Astrocyte (in vitro differentiated cells and primary cell): ENCODE measurements around the gene LATS2. TPM values are rescaled to one million over a fixed set of nuclear protein-coding genes. Genes with fewer than 3 reads are reported as not detected.
"Not testable (repeated sequence)": the region's sequence is repeated elsewhere in the genome, so short reads cannot be mapped to it uniquely, and the experiment has no call there.

Experiments
- DNase-seq: peaks from one replicate; pipeline ENCODE4 v3.0.0-alpha.2; 2010; ENCODE audit warnings: low read depth
- FAIRE-seq: peaks from 2 replicates; lab custom pipeline; 2011; peaks lifted over from hg19 to GRCh38; lab: Jason Lieb, UNC
- H2AFZ ChIP-seq: 2 replicates; pipeline ENCODE4 v1.6.0; 2012; ENCODE audit warnings: low read depth, low read length, inconsistent platforms
- H3K27ac ChIP-seq: 2 replicates; pipeline ENCODE4 v1.5.1; 2011; ENCODE audit warnings: low read depth, low read length, inconsistent platforms
- H3K27me3 ChIP-seq: 2 replicates; pipeline ENCODE4 v1.6.0; 2011; ENCODE audit warnings: low read length, inconsistent platforms; ENCODE audit not compliant: insufficient read depth
- H3K36me3 ChIP-seq: 2 replicates; pipeline ENCODE4 v1.5.1; 2011; ENCODE audit warnings: low read length, inconsistent platforms; ENCODE audit not compliant: insufficient read depth
- H3K4me1 ChIP-seq: 2 replicates; pipeline ENCODE4 v1.5.1; 2011; ENCODE audit warnings: low read length, inconsistent platforms; ENCODE audit not compliant: insufficient read depth
- H3K4me2 ChIP-seq: 2 replicates; pipeline ENCODE4 v1.6.0; 2012; ENCODE audit warnings: low read length, inconsistent platforms
- H3K4me3 ChIP-seq: 2 replicates; pipeline ENCODE4 v1.5.1; 2011; ENCODE audit warnings: low read depth, mild to moderate bottlenecking, low read length, inconsistent platforms; ENCODE audit not compliant: insufficient read depth
- H3K79me2 ChIP-seq: 2 replicates; pipeline ENCODE4 v1.6.0; 2012; ENCODE audit warnings: mild to moderate bottlenecking, low read length, inconsistent platforms; ENCODE audit not compliant: insufficient read depth
- H3K9ac ChIP-seq: 2 replicates; pipeline ENCODE4 v1.6.0; 2012; ENCODE audit warnings: mild to moderate bottlenecking, low read length, inconsistent platforms
- H3K9me3 ChIP-seq: 2 replicates; pipeline ENCODE4 v1.5.1; 2012; ENCODE audit warnings: low read depth, mild to moderate bottlenecking, low read length, inconsistent platforms; ENCODE audit not compliant: insufficient read depth
- H4K20me1 ChIP-seq: 2 replicates; pipeline ENCODE4 v1.6.0; 2012; ENCODE audit warnings: low read length, inconsistent platforms; ENCODE audit not compliant: insufficient read depth
- H3K27ac Mint-ChIP-seq: one replicate; pipeline ENCODE4 v1.8.0; 2021; ENCODE audit warnings: mild to moderate bottlenecking, mixed read lengths; ENCODE audit not compliant: unreplicated experiment
- H3K27me3 Mint-ChIP-seq: one replicate; pipeline ENCODE4 v1.8.0; 2021; ENCODE audit warnings: low read depth, mixed read lengths; ENCODE audit not compliant: unreplicated experiment
- H3K36me3 Mint-ChIP-seq: one replicate; pipeline ENCODE4 v1.8.0; 2021; ENCODE audit warnings: low read depth, mixed read lengths; ENCODE audit not compliant: unreplicated experiment
- H3K4me1 Mint-ChIP-seq: one replicate; pipeline ENCODE4 v1.8.0; 2021; ENCODE audit warnings: low read depth, mixed read lengths; ENCODE audit not compliant: unreplicated experiment
- H3K4me3 Mint-ChIP-seq: one replicate; pipeline ENCODE4 v1.8.0; 2021; ENCODE audit warnings: mild to moderate bottlenecking, moderate library complexity, mixed read lengths; ENCODE audit not compliant: unreplicated experiment
- H3K9me3 Mint-ChIP-seq: one replicate; pipeline ENCODE4 v1.8.0; 2021; ENCODE audit warnings: mild to moderate bottlenecking, mixed read lengths; ENCODE audit not compliant: unreplicated experiment
- EZH2 ChIP-seq: IDR thresholded peaks from 2 replicates; pipeline ENCODE4 v1.6.1; 2012; ENCODE audit warnings: mild to moderate bottlenecking, low read length, inconsistent platforms; ENCODE audit not compliant: insufficient read depth
- total RNA-seq: library from RNA; stranded (reverse); gene quantifications from 2 replicates; pipeline ENCODE4 v1.2.1, GENCODE V29; 2021
- TF ChIP-seq, protein P1 (sequence below): IDR thresholded peaks from 2 replicates; pipeline ENCODE4 v1.5.1; 2011; ENCODE audit warnings: low read depth, mild to moderate bottlenecking, inconsistent platforms, low read length, moderate library complexity; ENCODE audit not compliant: insufficient read depth

The LATS2 gene
- total RNA-seq, 1 donor from 2014 or later = 46.7 TPM

DNA sequence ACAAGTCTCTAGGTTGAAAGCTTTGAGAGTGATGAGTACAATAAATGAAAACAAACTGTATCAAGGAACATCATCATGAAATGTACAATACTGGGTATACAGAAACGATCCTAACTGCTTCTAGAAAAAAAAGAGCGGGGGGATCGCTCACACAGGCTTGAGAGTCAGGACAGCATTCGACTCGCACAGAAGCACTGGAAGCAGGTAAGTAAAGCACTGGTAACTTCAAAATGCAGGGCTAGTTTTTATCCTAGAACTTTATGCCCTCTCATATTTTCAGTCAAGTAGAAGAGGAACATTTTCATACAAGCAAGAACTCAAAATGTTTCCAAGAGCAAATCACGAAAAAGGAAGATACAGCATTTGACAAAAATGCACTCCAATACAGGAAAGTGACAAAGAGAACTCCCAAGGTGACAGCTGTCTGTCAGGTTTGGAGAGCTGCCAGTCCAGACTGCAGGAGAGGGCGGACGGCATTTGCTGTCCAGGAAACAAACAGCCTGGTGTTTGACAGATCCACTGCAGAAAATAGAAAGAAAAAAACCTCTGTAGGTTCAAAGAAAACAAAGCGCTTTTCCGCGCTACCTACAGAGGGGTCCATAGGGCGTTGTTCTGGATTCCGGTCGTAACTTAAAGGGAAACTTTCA, 100.6 kb downstream of the LATS2 start:
- no peak for DNase-seq
- Histone ChIP-seq H3K9ac (no peak overlapping the region), H3K9me3 (no peaks in the 10 kb centered on the region), H3K27ac (no peak overlapping the region), H4K20me1 (no peaks in the 10 kb centered on the region), H3K79me2 (no peaks in the 10 kb centered on the region), H3K27me3 (no peaks in the 10 kb centered on the region), H3K4me1 (no peaks in the 10 kb centered on the region), H3K36me3 (no peaks in the 10 kb centered on the region), H3K4me2 (peak overlapping the region; percentile 22), H3K4me3 (no peak overlapping the region), H2AFZ (no peak overlapping the region)
- Mint-ChIP-seq H3K36me3 (no peaks in the 10 kb centered on the region), H3K27me3 (peaks cover 2% of the 10 kb centered on the region), H3K4me1 (no peaks in the 10 kb centered on the region), H3K27ac (no peak overlapping the region), H3K4me3 (no peak overlapping the region), H3K9me3 (no peaks in the 10 kb centered on the region)
- TF ChIP-seq, protein P1, sequence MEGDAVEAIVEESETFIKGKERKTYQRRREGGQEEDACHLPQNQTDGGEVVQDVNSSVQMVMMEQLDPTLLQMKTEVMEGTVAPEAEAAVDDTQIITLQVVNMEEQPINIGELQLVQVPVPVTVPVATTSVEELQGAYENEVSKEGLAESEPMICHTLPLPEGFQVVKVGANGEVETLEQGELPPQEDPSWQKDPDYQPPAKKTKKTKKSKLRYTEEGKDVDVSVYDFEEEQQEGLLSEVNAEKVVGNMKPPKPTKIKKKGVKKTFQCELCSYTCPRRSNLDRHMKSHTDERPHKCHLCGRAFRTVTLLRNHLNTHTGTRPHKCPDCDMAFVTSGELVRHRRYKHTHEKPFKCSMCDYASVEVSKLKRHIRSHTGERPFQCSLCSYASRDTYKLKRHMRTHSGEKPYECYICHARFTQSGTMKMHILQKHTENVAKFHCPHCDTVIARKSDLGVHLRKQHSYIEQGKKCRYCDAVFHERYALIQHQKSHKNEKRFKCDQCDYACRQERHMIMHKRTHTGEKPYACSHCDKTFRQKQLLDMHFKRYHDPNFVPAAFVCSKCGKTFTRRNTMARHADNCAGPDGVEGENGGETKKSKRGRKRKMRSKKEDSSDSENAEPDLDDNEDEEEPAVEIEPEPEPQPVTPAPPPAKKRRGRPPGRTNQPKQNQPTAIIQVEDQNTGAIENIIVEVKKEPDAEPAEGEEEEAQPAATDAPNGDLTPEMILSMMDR = no peak
- no peak for TF ChIP-seq EZH2
- no peak for FAIRE-seq

DNA sequence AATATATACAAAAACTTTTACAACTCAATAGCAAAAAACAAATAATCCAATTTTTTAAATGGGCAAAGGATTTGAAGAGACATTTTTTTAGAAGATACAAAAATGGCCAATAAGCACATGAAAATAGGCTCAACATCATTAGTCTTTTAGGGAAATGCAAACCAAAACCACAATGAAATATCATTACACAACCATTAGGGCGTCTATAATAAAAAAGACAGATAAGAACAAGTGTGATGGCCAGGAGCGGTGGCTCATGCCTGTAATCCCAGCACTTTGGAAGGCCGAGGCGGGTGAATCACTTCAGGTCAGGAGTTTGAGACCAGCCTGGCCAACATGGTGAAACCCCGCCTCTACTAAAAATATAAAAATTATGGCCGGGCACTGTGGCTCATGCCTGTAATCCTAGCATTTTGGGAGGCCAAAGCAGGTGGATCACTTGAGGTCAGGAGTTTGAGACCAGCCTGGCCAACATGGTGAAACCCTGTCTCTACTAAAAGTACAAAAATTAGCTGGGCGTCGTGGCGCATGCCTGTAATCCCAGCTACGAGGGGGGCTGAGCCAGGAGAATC, 104.3 kb downstream of the LATS2 start:
- not testable (repeated sequence) for H3K4me2 ChIP-seq, H3K9ac ChIP-seq, H3K9me3 ChIP-seq, H2AFZ ChIP-seq, H3K4me3 ChIP-seq, H3K27me3 ChIP-seq, H3K4me1 Mint-ChIP-seq, H3K36me3 Mint-ChIP-seq, H3K27ac ChIP-seq, H3K27me3 Mint-ChIP-seq, H3K9me3 Mint-ChIP-seq, H3K4me1 ChIP-seq, H3K4me3 Mint-ChIP-seq, FAIRE-seq, H4K20me1 ChIP-seq, H3K79me2 ChIP-seq, H3K36me3 ChIP-seq, H3K27ac Mint-ChIP-seq
- peak; percentile 60 for DNase-seq

DNA sequence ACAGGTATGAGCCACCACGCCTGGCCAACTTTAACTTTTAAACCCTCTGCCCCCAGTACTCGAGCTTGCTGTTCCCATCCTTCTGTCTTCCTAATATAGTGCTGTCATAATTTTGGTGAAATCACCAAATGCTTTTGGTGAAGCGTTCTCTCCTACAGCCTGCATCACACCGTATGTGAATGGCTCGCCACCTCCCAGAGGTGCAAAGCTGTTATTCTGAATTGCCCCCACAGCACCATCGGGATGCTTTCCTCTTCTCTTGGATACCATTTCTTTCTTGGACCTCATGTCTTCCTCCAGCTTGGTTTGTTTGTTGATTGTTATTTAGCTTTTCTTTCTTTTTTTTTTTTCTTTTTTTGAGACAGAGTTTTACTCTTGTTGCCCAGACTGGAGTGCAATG, 105.9 kb downstream of the LATS2 start:
- peaks cover 2% of the 10 kb centered on the region for H3K27me3 Mint-ChIP-seq
- TF ChIP-seq EZH2 = no peak
- TF ChIP-seq, protein P1 = no peak
- H3K4me2 ChIP-seq = no peak overlapping the region

More for the DNA sequence above, 105.9 kb downstream of the LATS2 start:
- Histone ChIP-seq H3K4me3 (no peak overlapping the region), H3K36me3 (no peaks in the 10 kb centered on the region), H3K79me2 (no peaks in the 10 kb centered on the region), H3K27ac (no peak overlapping the region), H3K27me3 (no peaks in the 10 kb centered on the region), H3K9ac (no peak overlapping the region), H2AFZ (no peak overlapping the region), H4K20me1 (no peaks in the 10 kb centered on the region), H3K9me3 (no peaks in the 10 kb centered on the region), H3K4me1 (no peaks in the 10 kb centered on the region)
- Mint-ChIP-seq H3K4me3 (no peak overlapping the region), H3K9me3 (no peaks in the 10 kb centered on the region), H3K4me1 (no peaks in the 10 kb centered on the region), H3K27ac (no peak overlapping the region), H3K36me3 (no peaks in the 10 kb centered on the region)
- FAIRE-seq (no peak), DNase-seq (no peak)
